HEK293 (cell line): ENCODE results near the gene TPRN.

Source experiments
- BCL11B ChIP-seq: fragments of 450-650 bp; formaldehyde crosslinking; IDR thresholded peaks from 2 replicates; pipeline ENCODE4 v1.5.1; 2016; ENCODE audit warnings: low read depth, missing biosample characterization, missing genetic modification characterization
- EGR2 ChIP-seq: fragments of 450-650 bp; formaldehyde crosslinking; IDR thresholded peaks from 2 replicates; pipeline ENCODE4 v1.5.1; 2016; ENCODE audit warnings: low read depth, missing biosample characterization, missing genetic modification characterization
- GLIS1 ChIP-seq: fragments of 450-650 bp; formaldehyde crosslinking; IDR thresholded peaks from 2 replicates; pipeline ENCODE4 v1.5.1; 2016; ENCODE audit warnings: missing biosample characterization, missing genetic modification characterization
- HIC1 ChIP-seq: fragments of 450-650 bp; formaldehyde crosslinking; IDR thresholded peaks from 2 replicates; pipeline ENCODE4 v1.5.1; 2016; ENCODE audit warnings: missing biosample characterization, missing genetic modification characterization
- PATZ1 ChIP-seq: fragments of 450-650 bp; formaldehyde crosslinking; IDR thresholded peaks from 2 replicates; pipeline ENCODE4 v1.5.1; 2016; ENCODE audit warnings: missing biosample characterization, missing genetic modification characterization
- PBX3 ChIP-seq: sonication (generic); formaldehyde crosslinking; IDR thresholded peaks from 2 replicates; pipeline ENCODE4 v1.8.1; 2022; ENCODE audit warnings: mild to moderate bottlenecking, moderate library complexity, missing genetic modification reagents
- TSHZ1 ChIP-seq: fragments of 450-650 bp; formaldehyde crosslinking; IDR thresholded peaks from 2 replicates; pipeline ENCODE4 v1.5.1; 2016; ENCODE audit warnings: missing biosample characterization, missing genetic modification characterization, borderline replicate concordance
- ZBTB1 ChIP-seq: fragments of 450-650 bp; formaldehyde crosslinking; IDR thresholded peaks from 2 replicates; pipeline ENCODE4 v1.5.1; 2016; ENCODE audit warnings: missing biosample characterization, missing genetic modification characterization
- ZBTB10 ChIP-seq: fragments of 450-650 bp; formaldehyde crosslinking; IDR thresholded peaks from 2 replicates; pipeline ENCODE4 v1.5.1; 2016; ENCODE audit warnings: missing biosample characterization, missing genetic modification characterization
- ZFHX2 ChIP-seq: fragments of 450-650 bp; formaldehyde crosslinking; conservative IDR thresholded peaks from 2 replicates; pipeline ENCODE4 v1.5.1; 2016; ENCODE audit warnings: missing biosample characterization, missing genetic modification characterization
- ZNF114 ChIP-seq: fragments of 450-650 bp; formaldehyde crosslinking; IDR thresholded peaks from 2 replicates; pipeline ENCODE4 v1.5.0; 2017; ENCODE audit warnings: missing biosample characterization, missing genetic modification characterization
- ZNF132 ChIP-seq: fragments of 450-650 bp; formaldehyde crosslinking; IDR thresholded peaks from 2 replicates; pipeline ENCODE4 v1.5.1; 2017; ENCODE audit warnings: missing biosample characterization, missing genetic modification characterization, borderline replicate concordance
- ZNF155 ChIP-seq: fragments of 450-650 bp; formaldehyde crosslinking; IDR thresholded peaks from 2 replicates; pipeline ENCODE4 v1.5.1; 2016; ENCODE audit warnings: missing biosample characterization, missing genetic modification characterization
- ZNF18 ChIP-seq: fragments of 450-650 bp; formaldehyde crosslinking; IDR thresholded peaks from 2 replicates; pipeline ENCODE4 v1.5.1; 2016; ENCODE audit warnings: missing biosample characterization, missing genetic modification characterization
- ZNF292 ChIP-seq: fragments of 450-650 bp; formaldehyde crosslinking; IDR thresholded peaks from 2 replicates; pipeline ENCODE4 v1.5.1; 2016; ENCODE audit warnings: low read depth, missing biosample characterization, missing genetic modification characterization, borderline replicate concordance
- ZNF324 ChIP-seq: fragments of 450-650 bp; formaldehyde crosslinking; IDR thresholded peaks from 2 replicates; pipeline ENCODE4 v1.5.1; 2016; ENCODE audit warnings: missing biosample characterization, missing genetic modification characterization
- ZNF391 ChIP-seq: fragments of 450-650 bp; formaldehyde crosslinking; IDR thresholded peaks from 2 replicates; pipeline ENCODE4 v1.5.1; 2016; ENCODE audit warnings: low read depth, missing biosample characterization, missing genetic modification characterization, borderline replicate concordance
- ZNF433 ChIP-seq: fragments of 450-650 bp; formaldehyde crosslinking; IDR thresholded peaks from 2 replicates; pipeline ENCODE4 v1.5.1; 2016; ENCODE audit warnings: missing biosample characterization, missing genetic modification characterization, low read depth
- ZNF548 ChIP-seq: fragments of 450-650 bp; formaldehyde crosslinking; IDR thresholded peaks from 2 replicates; pipeline ENCODE4 v1.5.1; 2016; ENCODE audit warnings: missing biosample characterization, missing genetic modification characterization
- ZNF580 ChIP-seq: fragments of 450-650 bp; formaldehyde crosslinking; IDR thresholded peaks from 2 replicates; pipeline ENCODE4 v1.5.1; 2016; ENCODE audit warnings: missing biosample characterization, missing genetic modification characterization
- ZNF629 ChIP-seq: fragments of 450-650 bp; formaldehyde crosslinking; IDR thresholded peaks from 2 replicates; pipeline ENCODE4 v1.5.1; 2017; ENCODE audit warnings: missing biosample characterization, missing genetic modification characterization
- ZNF670 ChIP-seq: fragments of 450-650 bp; formaldehyde crosslinking; IDR thresholded peaks from 2 replicates; pipeline ENCODE4 v1.5.1; 2016; ENCODE audit warnings: missing biosample characterization, missing genetic modification characterization, low read depth
- ZNF843 ChIP-seq: fragments of 450-650 bp; formaldehyde crosslinking; IDR thresholded peaks from 2 replicates; pipeline ENCODE4 v1.5.1; 2016; ENCODE audit warnings: missing biosample characterization, missing genetic modification characterization
- ZXDB ChIP-seq: fragments of 450-650 bp; formaldehyde crosslinking; IDR thresholded peaks from 2 replicates; pipeline ENCODE4 v1.5.1; 2016; ENCODE audit warnings: missing biosample characterization, missing genetic modification characterization

Gene TPRN

GRCh38 chr9:137223078-137223970 lies 22.8 kb upstream of the TPRN start (continued):
- TF ChIP-seq ZBTB10 (tag by site-specific recombination) (peak; percentile 96), HIC1 (no peak), ZNF433 (tag by site-specific recombination) (no peak), ZXDB (tag by site-specific recombination) (peak; percentile 98), PATZ1 (peak; percentile 95), ZNF18 (no peak), ZBTB1 (tag by site-specific recombination) (no peak), ZNF292 (tag by site-specific recombination) (no peak), ZNF155 (tag by site-specific recombination) (no peak), ZNF132 (no peak), ZNF580 (tag by site-specific recombination) (no peak), ZNF629 (tag by site-specific recombination) (0 out of 2 replicates have a peak, but pooled peaks have one; percentile 37), ZFHX2 (peak; percentile 31), ZNF843 (tag by site-specific recombination) (0 out of 2 replicates have a peak, but pooled peaks have one; percentile 43), ZNF391 (tag by site-specific recombination) (no peak), ZNF548 (tag by site-specific recombination) (no peak), EGR2 (tag by site-specific recombination) (peak; percentile 52), TSHZ1 (tag by site-specific recombination) (no peak), ZNF324 (tag by site-specific recombination) (no peak; the same call in 1 of the 2 replicates), ZNF114 (tag by site-specific recombination) (no peak), ZNF670 (tag by site-specific recombination) (no peak), GLIS1 (tag by site-specific recombination) (no peak; the same call in 1 of the 2 replicates), BCL11B (tag by site-specific recombination) (no peak), PBX3 (no peak)
